GM21737 (cell line): ENCODE results near the gene SCAPER.
"Not testable (repeated sequence)": the region's sequence is repeated elsewhere in the genome, so short reads cannot be mapped to it uniquely, and the experiment has no call there.

Experiments used
- ATAC-seq: cut with Tn5 transposase; IDR thresholded peaks from one replicate; pipeline ENCODE4 v1.9.1; 2021; ENCODE audit warnings: mild to moderate bottlenecking, moderate library complexity; ENCODE audit not compliant: unreplicated experiment

SCAPER gene

DNA sequence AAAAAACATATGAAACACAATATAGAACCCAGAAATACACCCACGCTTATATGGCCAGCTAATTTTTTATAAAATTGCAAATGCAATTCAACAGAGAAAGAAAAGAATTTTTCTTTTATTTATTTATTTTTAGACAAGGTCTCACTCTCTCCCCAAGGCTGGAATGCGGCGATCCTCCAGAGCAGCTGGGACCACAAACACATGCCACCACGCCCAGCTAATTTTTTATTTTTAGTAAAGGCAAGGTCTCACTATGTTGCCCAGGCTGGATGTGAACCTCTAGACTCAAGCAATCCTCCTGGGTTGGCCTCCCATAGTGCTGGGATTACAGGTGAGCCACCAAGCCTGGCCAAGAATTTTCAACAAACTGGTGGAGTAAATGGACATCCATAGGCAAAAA lies 117.9 kb downstream of the SCAPER start:
- ATAC-seq: no peak

GRCh38 chr15:76776969-76777368 lies 128.2 kb downstream of the SCAPER start:
- ATAC-seq: no peak

DNA sequence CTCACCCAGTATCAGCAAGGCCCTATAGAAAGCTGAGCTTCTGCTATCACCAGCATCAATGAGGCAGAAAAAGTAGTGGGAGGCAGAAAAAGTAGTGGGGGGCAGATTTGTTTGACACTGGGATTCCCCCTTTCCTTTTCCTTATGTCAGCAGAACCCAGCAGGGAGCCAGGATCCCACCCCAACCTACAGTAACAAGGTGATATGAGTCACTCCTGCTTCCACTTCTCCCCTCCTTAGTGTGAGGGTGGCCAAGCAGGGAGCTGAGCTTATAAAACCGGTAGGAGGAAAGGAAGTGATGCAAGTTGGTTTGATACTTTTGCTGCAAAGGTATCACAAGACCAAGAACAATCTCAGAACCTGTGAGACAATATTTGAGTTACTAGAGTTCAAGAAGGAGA lies 128.7 kb downstream of the SCAPER start:
- ATAC-seq: no peak

DNA sequence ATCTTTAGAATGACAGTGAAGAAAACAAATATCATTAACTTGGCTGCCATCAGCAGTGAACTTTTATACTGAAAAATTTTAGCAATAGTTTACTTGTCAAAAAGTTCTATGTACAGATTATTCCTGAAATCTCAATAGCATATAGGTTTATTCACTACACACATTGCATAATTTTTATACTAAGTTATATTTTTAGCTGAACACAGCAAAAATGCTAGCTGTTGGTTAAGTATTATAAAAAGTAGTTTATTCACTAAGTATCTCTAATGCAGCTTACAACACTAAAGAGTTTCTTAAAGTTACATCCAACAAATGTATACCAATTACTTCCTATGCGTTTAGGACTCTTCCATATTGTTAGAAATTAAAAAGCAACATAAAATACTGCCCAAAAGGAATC lies 131.9 kb downstream of the SCAPER start:
- no peak for ATAC-seq

DNA sequence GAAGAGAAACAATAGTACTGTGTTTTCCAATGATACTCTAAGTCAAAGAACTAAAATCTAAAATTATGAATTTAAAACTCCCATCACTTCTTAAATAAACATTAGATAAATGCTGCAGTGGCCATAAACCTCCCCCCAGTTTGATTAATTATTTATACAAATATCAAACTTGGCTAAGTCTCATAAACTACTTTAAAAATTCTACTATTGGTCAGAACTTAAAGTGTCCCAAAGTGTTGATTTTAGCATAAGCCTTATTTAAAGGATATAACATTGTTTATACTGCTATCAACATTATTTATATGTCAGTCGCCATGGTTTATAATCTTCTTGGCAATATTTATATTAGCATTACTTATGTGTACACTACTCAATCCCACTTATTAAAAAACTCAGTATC lies 132.4 kb downstream of the SCAPER start:
- no peak for ATAC-seq

DNA sequence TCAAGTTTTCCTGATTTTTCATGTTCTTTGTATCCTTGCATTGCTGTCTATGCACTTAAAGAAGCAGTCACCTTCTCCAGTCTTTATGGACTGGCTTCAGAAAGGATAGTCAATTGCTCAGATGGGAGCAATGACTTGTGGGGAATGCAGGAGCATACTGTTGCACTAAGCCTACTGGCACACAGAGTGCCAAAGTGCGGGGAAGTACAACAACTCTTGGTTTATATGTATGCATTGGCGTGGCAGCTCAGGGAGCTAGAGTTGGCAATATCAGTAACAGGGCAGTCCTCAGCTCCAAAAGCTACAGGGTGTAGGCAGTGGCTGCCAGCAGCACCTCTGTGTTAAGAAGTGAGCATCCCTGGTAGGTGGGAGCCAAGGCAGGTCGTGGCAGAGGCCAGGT lies 141.1 kb downstream of the SCAPER start:
- no peak for ATAC-seq

GRCh38 chr15:76763554-76763953 lies 141.6 kb downstream of the SCAPER start:
- ATAC-seq: no peak

DNA sequence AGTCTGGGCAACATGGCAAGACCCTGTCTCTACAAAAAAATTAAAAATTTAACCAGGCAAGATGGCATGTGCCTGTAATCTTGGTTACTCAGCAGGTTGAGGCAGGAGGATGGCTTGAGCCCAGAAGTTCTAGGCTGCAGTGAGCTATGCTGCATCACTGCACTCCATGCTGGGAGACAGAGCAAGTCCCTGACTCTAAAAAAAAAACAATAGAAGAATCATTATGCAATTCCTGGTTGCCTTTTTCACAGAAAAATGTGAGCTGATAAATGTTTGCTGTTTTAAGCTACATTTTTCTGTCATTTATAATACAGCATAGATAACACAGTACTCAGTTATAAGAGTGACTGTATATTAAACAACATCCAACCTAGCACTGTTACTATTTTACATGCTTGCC lies 148.8 kb downstream of the SCAPER start:
- no peak for ATAC-seq

DNA sequence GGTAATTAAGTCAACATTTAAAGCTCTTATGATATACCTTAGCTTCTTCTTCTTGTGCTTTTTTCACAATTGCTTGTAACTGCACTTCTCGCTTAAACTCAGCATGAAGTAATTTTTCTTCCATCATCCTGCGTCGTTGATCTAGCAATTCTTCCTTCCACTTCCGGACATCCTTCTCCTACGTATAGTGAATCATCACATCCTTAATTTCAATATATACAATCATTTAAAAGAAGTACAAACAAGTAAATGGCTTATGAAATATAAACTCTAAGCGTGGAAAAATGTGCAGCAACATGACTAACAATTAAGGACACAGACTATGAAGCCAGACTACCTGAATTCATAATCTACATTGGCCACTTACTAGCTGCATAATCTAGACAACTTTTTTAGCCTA lies 151.4 kb downstream of the SCAPER start:
- ATAC-seq: no peak

GRCh38 chr15:76753131-76753530 lies 152.0 kb downstream of the SCAPER start:
- no peak for ATAC-seq

DNA sequence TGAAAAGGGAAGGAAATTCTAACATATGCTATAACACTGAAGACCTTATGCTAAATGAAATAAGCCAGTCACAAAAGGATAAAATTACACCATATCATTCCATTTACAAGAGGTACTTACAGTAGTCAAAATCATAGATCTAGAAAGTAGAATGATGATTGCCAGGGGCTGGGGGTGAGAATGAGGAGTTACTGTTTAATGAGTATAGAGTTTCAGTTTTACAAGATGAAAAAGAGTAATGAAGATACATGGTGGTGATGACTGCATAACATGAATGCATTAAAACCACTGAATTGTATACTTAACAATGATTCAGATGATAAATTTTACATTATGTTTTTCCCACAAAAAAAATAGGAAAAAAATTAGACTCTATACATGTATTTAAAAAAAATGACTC lies 152.6 kb downstream of the SCAPER start:
- no peak for ATAC-seq

GRCh38 chr15:76737573-76737972 lies 167.6 kb downstream of the SCAPER start:
- ATAC-seq: no peak

- not testable (repeated sequence) for ATAC-seq
Measured at GRCh38 chr15:76732321-76732720, 172.8 kb downstream of the SCAPER start.

DNA sequence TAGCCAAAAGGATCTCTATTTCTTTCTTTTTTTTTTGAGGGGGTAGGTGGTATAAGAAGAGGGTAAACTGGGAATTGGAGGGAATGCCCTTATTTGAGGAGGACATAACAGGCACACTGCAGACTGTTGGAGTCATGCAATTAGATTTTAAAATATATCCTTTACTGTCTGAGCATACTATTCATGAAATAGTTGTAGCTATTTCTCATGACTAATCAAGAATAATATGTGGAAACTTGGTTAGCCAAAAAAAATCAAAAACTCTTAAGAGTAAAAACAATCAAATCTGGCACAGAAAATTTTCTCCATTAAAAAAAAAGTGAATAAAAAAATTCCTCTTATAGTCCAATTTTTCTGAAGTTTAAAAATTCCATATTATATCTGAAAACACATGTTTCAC lies 174.9 kb downstream of the SCAPER start:
- ATAC-seq: no peak

- no peak for ATAC-seq
Measured at GRCh38 chr15:76718863-76719262, 186.3 kb downstream of the SCAPER start.

- no peak for ATAC-seq
Measured at GRCh38 chr15:76714950-76715349, 190.2 kb downstream of the SCAPER start.

DNA sequence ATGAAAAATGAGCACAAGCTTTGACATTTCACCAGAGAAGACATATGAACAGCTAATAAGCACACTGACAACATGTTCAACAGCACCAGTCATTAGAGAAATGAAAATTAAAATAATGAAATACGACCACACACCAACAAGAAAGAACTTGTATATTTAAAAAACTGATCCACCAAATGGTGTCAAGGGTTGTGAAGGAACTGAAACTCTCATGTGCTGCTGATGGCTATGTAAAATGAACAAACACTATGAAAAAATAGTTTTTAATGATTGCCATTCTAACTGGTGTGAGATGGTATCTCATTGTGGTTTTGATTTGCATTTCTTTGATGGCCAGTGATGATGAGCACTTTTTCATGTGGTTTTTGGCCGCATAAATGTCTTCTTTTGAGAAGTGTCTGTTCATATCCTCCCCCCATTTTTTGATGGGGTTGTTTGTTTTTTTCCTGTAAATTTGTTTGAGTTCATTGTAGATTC lies 193.8 kb downstream of the SCAPER start:
- ATAC-seq: peak; percentile 69

DNA sequence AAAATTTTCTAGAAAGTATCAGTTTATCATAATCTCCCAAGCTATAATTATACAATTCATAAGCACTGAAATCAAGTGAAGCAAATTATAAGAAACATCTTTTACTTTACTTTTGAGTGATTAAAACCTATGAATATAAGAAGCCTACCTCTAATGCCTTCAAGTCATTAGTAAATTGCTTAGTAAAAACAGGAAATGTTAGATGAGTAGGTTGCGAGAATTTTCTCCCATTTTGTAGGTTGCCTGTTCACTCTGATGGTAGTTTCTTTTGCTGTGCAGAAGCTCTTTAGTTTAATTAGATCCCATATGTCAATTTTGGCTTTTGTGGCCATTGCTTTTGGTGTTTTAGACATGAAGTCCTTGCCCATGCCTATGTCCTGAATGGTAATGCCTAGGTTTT lies 201.1 kb downstream of the SCAPER start:
- not testable (repeated sequence) for ATAC-seq

DNA sequence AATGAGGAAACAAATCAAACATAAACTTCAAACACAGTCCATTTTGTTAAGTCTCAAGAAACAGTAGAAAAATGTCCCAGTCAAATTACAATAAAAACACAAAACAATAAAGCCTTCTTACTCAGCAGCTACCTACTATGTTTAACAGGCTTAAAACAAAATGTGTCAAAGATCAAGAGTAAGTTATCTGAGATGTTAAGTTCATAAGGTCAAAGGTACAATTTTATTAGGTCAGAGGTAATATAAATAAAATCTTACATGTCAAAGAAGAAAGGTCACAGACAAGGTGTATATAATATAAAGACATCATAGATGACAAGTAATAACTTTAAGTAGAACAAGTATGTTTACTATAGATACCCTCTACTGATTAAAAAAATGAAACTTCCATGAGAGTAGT lies 208.3 kb downstream of the SCAPER start:
- no peak for ATAC-seq

- not testable (repeated sequence) for ATAC-seq
Measured at GRCh38 chr15:76692546-76692945, 212.6 kb downstream of the SCAPER start.

DNA sequence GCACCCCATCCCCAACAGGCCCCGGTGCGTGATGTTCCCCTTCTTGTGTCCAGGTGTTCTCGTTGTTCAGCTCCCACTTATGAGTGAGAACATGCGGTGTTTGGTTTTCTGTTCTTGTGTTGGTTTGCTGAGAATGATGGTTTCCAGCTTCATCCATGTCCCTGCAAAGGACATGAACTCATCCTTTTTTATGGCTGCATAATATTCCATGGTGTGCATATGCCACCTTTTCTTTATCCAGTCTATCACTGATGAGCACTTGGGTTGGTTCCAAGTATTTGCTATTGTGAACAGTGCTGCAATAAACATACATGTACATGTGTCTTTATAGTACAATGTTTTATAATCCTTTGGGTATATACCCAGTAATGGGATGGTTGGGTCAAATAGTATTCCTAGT lies 217.5 kb downstream of the SCAPER start:
- ATAC-seq: not testable (repeated sequence)

GRCh38 chr15:76684002-76684401 lies 221.1 kb downstream of the SCAPER start:
- no peak for ATAC-seq

GRCh38 chr15:76682833-76683232 lies 222.3 kb downstream of the SCAPER start:
- no peak for ATAC-seq

GRCh38 chr15:76682259-76682658 lies 222.9 kb downstream of the SCAPER start:
- no peak for ATAC-seq
